ENCODE results near the gene PARP16.

The PARP16 gene, protein sequence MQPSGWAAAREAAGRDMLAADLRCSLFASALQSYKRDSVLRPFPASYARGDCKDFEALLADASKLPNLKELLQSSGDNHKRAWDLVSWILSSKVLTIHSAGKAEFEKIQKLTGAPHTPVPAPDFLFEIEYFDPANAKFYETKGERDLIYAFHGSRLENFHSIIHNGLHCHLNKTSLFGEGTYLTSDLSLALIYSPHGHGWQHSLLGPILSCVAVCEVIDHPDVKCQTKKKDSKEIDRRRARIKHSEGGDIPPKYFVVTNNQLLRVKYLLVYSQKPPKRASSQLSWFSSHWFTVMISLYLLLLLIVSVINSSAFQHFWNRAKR

DNA sequence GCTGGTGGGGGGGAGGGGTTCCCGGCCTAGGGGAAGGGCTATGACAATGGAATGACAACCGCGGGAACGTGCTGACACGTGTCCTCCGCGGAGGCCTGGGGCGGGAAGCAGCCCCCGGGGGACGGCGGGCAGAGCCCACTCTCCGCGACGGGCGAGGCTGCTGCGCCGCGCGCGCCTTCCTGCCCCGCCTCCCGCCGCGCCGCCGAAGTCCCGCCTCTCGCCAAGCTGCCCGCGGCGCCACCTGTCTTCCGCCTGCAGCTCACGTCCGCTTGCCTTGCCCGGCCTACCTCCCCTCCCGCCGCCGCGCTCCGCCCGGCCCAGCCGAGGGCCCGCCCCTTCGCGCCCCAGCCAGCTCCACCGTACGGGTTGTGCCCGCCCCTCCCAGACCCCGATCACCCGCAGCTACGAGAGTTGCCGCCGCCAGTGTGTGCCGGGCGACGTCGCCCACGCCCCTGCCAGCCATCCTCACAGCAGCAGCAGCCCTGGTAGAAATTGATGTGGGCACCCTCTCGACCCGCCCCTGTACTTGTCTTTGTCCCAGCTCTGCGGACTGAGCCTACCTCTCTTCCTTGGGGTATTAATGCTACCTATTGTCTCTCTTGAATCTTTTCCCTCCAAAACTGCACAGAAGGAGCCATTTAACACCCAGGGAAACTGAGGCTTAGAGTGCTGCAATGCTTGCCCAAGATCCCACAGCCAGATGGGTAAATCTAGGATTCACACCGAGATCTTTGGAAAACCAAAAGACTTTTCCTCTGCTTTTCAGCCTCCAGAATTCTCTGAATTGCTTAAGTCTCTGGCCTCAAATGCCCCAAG lies at the start of gene PARP16:
PARP16 (minus strand) TSS at position 180 of the 816 bp plus-strand sequence. CDS start 457 bp downstream, outside the sequence.
- Histone ChIP-seq H3K9ac (ENCODE audit: low read length) (peak within 1 kb of the TSS; percentile 91), H3K4me3 (ENCODE audit: low read length) (peak within 1 kb of the TSS; percentile 87), H3K27me3 (ENCODE audit: control insufficient read depth, insufficient read depth, low read length) (no peaks in the 10 kb centered on the region), H3K4me1 (ENCODE audit: control insufficient read depth, insufficient read depth, low read length) (peaks cover 19% of the 10 kb centered on the region), H3K9me3 (ENCODE audit: control insufficient read depth, low read length) (no peaks in the 10 kb centered on the region), H3K36me3 (ENCODE audit: control insufficient read depth, insufficient read depth, low read length) (no peaks in the 10 kb centered on the region)

DNA sequence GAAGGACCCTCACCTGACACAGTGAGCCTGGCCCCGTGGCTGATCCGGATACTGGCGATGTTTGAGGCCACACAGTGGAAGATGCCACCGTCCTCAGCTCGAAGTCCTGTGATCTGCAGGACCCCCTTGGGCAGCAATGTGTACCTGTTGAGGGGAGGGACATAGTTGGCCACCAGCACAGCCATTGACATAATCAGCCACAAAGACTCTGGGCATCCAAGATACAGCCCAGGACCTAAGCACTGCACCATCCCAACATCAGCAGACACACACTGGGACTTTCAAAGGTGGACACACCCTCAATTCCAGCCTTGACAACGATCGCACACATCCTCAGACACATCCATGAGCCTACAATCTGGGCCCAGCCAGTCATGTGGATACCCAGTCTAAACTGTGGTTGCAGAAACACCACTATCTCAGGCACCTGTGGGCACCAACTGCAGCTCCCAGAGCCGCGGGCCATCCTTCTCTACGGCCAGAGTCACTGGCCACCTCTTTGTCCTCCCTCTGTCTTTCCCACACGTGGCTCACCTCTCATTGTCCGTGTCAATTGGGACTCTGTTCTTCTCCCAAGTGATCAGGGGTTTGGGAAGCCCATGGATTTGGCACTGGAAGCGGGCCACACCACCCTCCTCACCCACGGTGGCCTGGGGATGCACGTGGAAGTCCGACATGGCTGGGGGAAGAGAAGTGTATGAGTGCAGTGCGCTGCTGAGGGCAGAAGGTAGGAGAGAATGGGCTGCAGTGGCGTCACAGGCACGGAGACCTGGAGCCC lies 48.8 kb upstream of the PARP16 start:
- H3K27me3 ChIP-seq (ENCODE audit: control insufficient read depth, insufficient read depth, low read length), result peaks cover 12% of the 10 kb centered on the region
- no peak overlapping the region for H3K9ac ChIP-seq (ENCODE audit: low read length)
- no peaks in the 10 kb centered on the region for H3K4me1 ChIP-seq (ENCODE audit: control insufficient read depth, insufficient read depth, low read length)
- no peak overlapping the region for H3K4me3 ChIP-seq (ENCODE audit: low read length)
- H3K36me3 ChIP-seq (ENCODE audit: control insufficient read depth, insufficient read depth, low read length), result no peaks in the 10 kb centered on the region
- H3K9me3 ChIP-seq (ENCODE audit: control insufficient read depth, low read length), result no peaks in the 10 kb centered on the region

DNA sequence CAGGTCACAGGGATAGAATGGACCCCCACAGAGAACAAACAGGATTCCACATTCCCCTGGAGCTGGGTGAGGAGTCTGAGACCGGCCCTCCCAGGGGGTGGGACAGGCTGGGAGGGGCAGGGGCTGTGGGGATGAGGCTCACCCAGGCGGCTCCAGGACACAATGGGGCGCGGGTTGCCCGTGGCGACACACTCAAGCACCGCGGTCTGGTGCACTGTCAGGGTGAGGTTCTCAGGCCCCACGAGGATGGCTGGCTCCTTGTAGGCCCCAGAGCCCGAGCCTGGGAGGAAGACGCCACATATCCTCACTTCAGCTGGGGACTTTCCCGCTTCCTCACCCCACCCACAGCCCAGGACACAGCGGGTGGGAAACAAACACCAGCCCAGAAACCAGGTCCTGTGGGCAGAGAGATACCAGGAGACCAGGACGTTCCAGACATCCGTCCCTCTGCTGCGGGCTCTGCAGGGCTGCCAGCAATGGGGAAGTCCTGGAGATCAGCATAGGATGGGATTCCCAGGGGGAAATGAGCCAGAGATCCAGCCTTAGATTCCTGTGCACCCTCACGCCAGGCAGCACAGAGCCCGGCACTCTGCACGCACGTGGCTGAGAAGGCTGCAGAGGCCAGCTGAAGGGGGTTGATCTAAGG lies 48.0 kb upstream of the PARP16 start:
- Histone ChIP-seq H3K36me3 (ENCODE audit: control insufficient read depth, insufficient read depth, low read length) (no peaks in the 10 kb centered on the region), H3K9ac (ENCODE audit: low read length) (no peak overlapping the region), H3K27me3 (ENCODE audit: control insufficient read depth, insufficient read depth, low read length) (peaks cover 11% of the 10 kb centered on the region), H3K9me3 (ENCODE audit: control insufficient read depth, low read length) (no peaks in the 10 kb centered on the region), H3K4me3 (ENCODE audit: low read length) (no peak overlapping the region), H3K4me1 (ENCODE audit: control insufficient read depth, insufficient read depth, low read length) (no peaks in the 10 kb centered on the region)

- H3K9ac ChIP-seq (ENCODE audit: low read length), result no peak overlapping the region
- no peak overlapping the region for H3K4me3 ChIP-seq (ENCODE audit: low read length)
- H3K4me1 ChIP-seq (ENCODE audit: control insufficient read depth, insufficient read depth, low read length), result no peaks in the 10 kb centered on the region
- H3K27me3 ChIP-seq (ENCODE audit: control insufficient read depth, insufficient read depth, low read length), result peaks cover 5% of the 10 kb centered on the region
- H3K36me3 ChIP-seq (ENCODE audit: control insufficient read depth, insufficient read depth, low read length), result no peaks in the 10 kb centered on the region
- no peaks in the 10 kb centered on the region for H3K9me3 ChIP-seq (ENCODE audit: control insufficient read depth, low read length)
Observed at GRCh38 chr15:65333856-65334255, 47.2 kb upstream of the PARP16 start.

GRCh38 chr15:65333148-65333820 lies 46.6 kb upstream of the PARP16 start:
- H3K4me1 ChIP-seq (ENCODE audit: control insufficient read depth, insufficient read depth, low read length), result no peaks in the 10 kb centered on the region
- H3K36me3 ChIP-seq (ENCODE audit: control insufficient read depth, insufficient read depth, low read length), result no peaks in the 10 kb centered on the region
- H3K4me3 ChIP-seq (ENCODE audit: low read length), result no peak overlapping the region
- H3K9ac ChIP-seq (ENCODE audit: low read length), result no peak overlapping the region
- H3K9me3 ChIP-seq (ENCODE audit: control insufficient read depth, low read length), result no peaks in the 10 kb centered on the region
- peaks cover 5% of the 10 kb centered on the region for H3K27me3 ChIP-seq (ENCODE audit: control insufficient read depth, insufficient read depth, low read length)

DNA sequence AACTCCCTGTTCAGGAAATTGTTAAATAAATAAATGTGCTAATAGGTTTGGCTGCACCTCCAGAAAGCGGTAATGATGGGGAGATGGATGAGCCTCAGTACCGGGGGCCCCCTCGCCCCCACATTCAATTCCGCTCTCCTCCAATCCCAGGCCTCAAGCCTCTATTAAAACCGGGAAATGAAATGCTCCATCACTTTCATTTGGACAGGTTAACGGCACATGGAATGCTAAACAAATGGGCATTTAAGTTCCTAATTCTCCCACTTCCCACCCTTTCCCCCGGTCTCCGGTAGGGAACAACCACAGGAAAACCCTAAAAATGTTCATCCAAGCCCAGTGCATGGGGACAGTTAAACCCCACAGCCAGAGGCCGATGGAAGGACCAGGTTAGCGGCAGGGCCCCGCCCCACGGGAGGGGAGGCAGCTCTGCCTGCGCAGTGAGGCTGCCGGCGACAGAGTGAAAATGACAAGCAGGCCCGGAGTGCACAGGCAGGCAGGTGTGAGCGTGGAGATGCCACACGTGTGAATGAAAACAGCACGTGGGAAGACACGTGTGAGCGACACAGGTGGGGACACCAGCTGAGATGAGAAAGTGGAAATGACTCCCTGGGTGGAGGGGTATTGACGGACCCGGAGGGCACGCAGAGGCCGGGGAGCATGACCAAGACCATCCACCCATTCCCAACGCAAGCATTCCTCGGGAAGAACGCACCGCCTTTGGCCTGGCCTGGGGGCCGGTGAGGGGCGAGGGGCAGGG lies 45.9 kb upstream of the PARP16 start:
- no peaks in the 10 kb centered on the region for H3K36me3 ChIP-seq (ENCODE audit: control insufficient read depth, insufficient read depth, low read length)
- H3K4me3 ChIP-seq (ENCODE audit: low read length), result no peak overlapping the region
- no peaks in the 10 kb centered on the region for H3K4me1 ChIP-seq (ENCODE audit: control insufficient read depth, insufficient read depth, low read length)
- H3K9ac ChIP-seq (ENCODE audit: low read length), result no peak overlapping the region
- H3K9me3 ChIP-seq (ENCODE audit: control insufficient read depth, low read length), result no peaks in the 10 kb centered on the region
- peaks cover 3% of the 10 kb centered on the region for H3K27me3 ChIP-seq (ENCODE audit: control insufficient read depth, insufficient read depth, low read length)

GRCh38 chr15:65331811-65332210 lies 45.1 kb upstream of the PARP16 start:
- H3K27me3 ChIP-seq (ENCODE audit: control insufficient read depth, insufficient read depth, low read length), result peaks cover 3% of the 10 kb centered on the region
- H3K4me1 ChIP-seq (ENCODE audit: control insufficient read depth, insufficient read depth, low read length), result no peaks in the 10 kb centered on the region
- H3K36me3 ChIP-seq (ENCODE audit: control insufficient read depth, insufficient read depth, low read length), result no peaks in the 10 kb centered on the region
- no peaks in the 10 kb centered on the region for H3K9me3 ChIP-seq (ENCODE audit: control insufficient read depth, low read length)
- no peak overlapping the region for H3K4me3 ChIP-seq (ENCODE audit: low read length)
- no peak overlapping the region for H3K9ac ChIP-seq (ENCODE audit: low read length)

GRCh38 chr15:65330934-65331645 lies 44.4 kb upstream of the PARP16 start:
- Histone ChIP-seq H3K4me3 (ENCODE audit: low read length) (no peak overlapping the region), H3K27me3 (ENCODE audit: control insufficient read depth, insufficient read depth, low read length) (peaks cover 3% of the 10 kb centered on the region), H3K9me3 (ENCODE audit: control insufficient read depth, low read length) (no peaks in the 10 kb centered on the region), H3K4me1 (ENCODE audit: control insufficient read depth, insufficient read depth, low read length) (no peaks in the 10 kb centered on the region), H3K36me3 (ENCODE audit: control insufficient read depth, insufficient read depth, low read length) (no peaks in the 10 kb centered on the region), H3K9ac (ENCODE audit: low read length) (no peak overlapping the region)

- no peak overlapping the region for H3K4me3 ChIP-seq (ENCODE audit: low read length)
- no peak overlapping the region for H3K9ac ChIP-seq (ENCODE audit: low read length)
- H3K36me3 ChIP-seq (ENCODE audit: control insufficient read depth, insufficient read depth, low read length), result no peaks in the 10 kb centered on the region
- peaks cover 3% of the 10 kb centered on the region for H3K27me3 ChIP-seq (ENCODE audit: control insufficient read depth, insufficient read depth, low read length)
- no peaks in the 10 kb centered on the region for H3K4me1 ChIP-seq (ENCODE audit: control insufficient read depth, insufficient read depth, low read length)
- no peaks in the 10 kb centered on the region for H3K9me3 ChIP-seq (ENCODE audit: control insufficient read depth, low read length)
Observed at GRCh38 chr15:65329984-65330735, 43.5 kb upstream of the PARP16 start.
